GM12864 (cell line): ENCODE data around the gene LRRN4.

Source experiments
- DNase-seq: peaks from one replicate; pipeline ENCODE4 v3.0.0-alpha.2; 2011; ENCODE audit warnings: low read depth
- H3K4me3 ChIP-seq: 2 replicates; pipeline ENCODE4 v1.5.1; 2011; ENCODE audit warnings: mild to moderate bottlenecking, low read depth, low read length, control low read depth
- CTCF ChIP-seq: IDR thresholded peaks from 2 replicates; pipeline ENCODE4 v1.5.1; 2011; ENCODE audit warnings: low read depth, mild to moderate bottlenecking, moderate library complexity, low read length, control low read depth, inconsistent platforms; ENCODE audit errors: missing control alignments

The LRRN4 gene

GRCh38 chr20:5991623-5992441, 62.0 kb downstream of the LRRN4 start:
- no peak for DNase-seq
- H3K4me3 ChIP-seq, result no peak overlapping the region
- no peak for TF ChIP-seq CTCF

- H3K4me3 ChIP-seq, result no peak overlapping the region
- no peak for TF ChIP-seq CTCF
- no peak for DNase-seq
These were observed 62.9 kb downstream of the LRRN4 start for GRCh38 chr20:5990946-5991345.
